Measurements from ENCODE around the gene RASIP1. TPM values are rescaled to one million over a fixed set of nuclear protein-coding genes. Genes with fewer than 3 reads are reported as not detected.
"Not testable (repeated sequence)": the region's sequence is repeated elsewhere in the genome, so short reads cannot be mapped to it uniquely, and the experiment has no call there.

Gene RASIP1
- total RNA-seq, 2 experiments from 2014 or later, result not detected

- ATAC-seq, result no peak
Observed at GRCh38 chr19:48768994-48769713, 28.7 kb upstream of the RASIP1 start.

GRCh38 chr19:48768171-48768753 lies 27.9 kb upstream of the RASIP1 start:
- DNase-seq; H3K9me3 Mint-ChIP-seq (ENCODE audit: low read depth); H3K4me3 Mint-ChIP-seq; ATAC-seq; H3K36me3 Mint-ChIP-seq; H3K27ac Mint-ChIP-seq; H3K4me1 Mint-ChIP-seq: not testable (repeated sequence)
- CTCF ChIA-PET, result interaction anchor here (1.2 to 1.5 kb wide), 2 partner anchors 19 to 21 kb away, joined by 3 to 4 read pairs; no protein-coding TSS in a partner anchor
- peaks cover 26% of the 10 kb centered on the region for H3K27me3 Mint-ChIP-seq

More at GRCh38 chr19:48768994-48769713, 28.7 kb upstream of the RASIP1 start:
- peaks cover 26% of the 10 kb centered on the region for H3K27me3 Mint-ChIP-seq
- no peaks in the 10 kb centered on the region for H3K36me3 Mint-ChIP-seq
- CTCF ChIA-PET, result interaction anchor here (1.5 kb wide), 1 partner anchor 18 kb away, joined by 3 read pairs; no protein-coding TSS in a partner anchor
- no peaks in the 10 kb centered on the region for H3K4me1 Mint-ChIP-seq
- no peaks in the 10 kb centered on the region for H3K9me3 Mint-ChIP-seq (ENCODE audit: low read depth)
- H3K4me3 Mint-ChIP-seq, result no peak overlapping the region
- DNase-seq, result no peak
- H3K27ac Mint-ChIP-seq, result no peak overlapping the region

- CTCF ChIA-PET, result interaction anchor here (1.5 kb wide), 1 partner anchor 9 kb away, joined by 3 read pairs; no protein-coding TSS in a partner anchor
- not testable (repeated sequence) for H3K27ac Mint-ChIP-seq; H3K36me3 Mint-ChIP-seq; H3K4me3 Mint-ChIP-seq; DNase-seq; H3K4me1 Mint-ChIP-seq; ATAC-seq; H3K9me3 Mint-ChIP-seq (ENCODE audit: low read depth)
- peaks cover 27% of the 10 kb centered on the region for H3K27me3 Mint-ChIP-seq
Observed at GRCh38 chr19:48765816-48766215, 25.4 kb upstream of the RASIP1 start.

- Mint-ChIP-seq H3K4me1 (peaks cover 7% of the 10 kb centered on the region), H3K9me3 (ENCODE audit: low read depth) (no peaks in the 10 kb centered on the region), H3K4me3 (no peak overlapping the region), H3K27ac (no peak overlapping the region), H3K36me3 (no peaks in the 10 kb centered on the region), H3K27me3 (peaks cover 15% of the 10 kb centered on the region)
- ATAC-seq, result peak; percentile 55
- no peak for DNase-seq
- CTCF ChIA-PET, result interaction anchor here (0.9 kb wide), 1 partner anchor 82 kb away, joined by 4 read pairs; no protein-coding TSS in a partner anchor
Observed at GRCh38 chr19:48760504-48761205, 20.2 kb upstream of the RASIP1 start.

GRCh38 chr19:48757741-48758144 lies 17.3 kb upstream of the RASIP1 start:
- H3K27me3 Mint-ChIP-seq, result peaks cover 32% of the 10 kb centered on the region
- DNase-seq, result no peak
- peaks cover 14% of the 10 kb centered on the region for H3K4me1 Mint-ChIP-seq
- no peaks in the 10 kb centered on the region for H3K9me3 Mint-ChIP-seq (ENCODE audit: low read depth)
- CTCF ChIA-PET, result no interaction called here
- H3K4me3 Mint-ChIP-seq, result no peak overlapping the region
- ATAC-seq, result no peak
- H3K27ac Mint-ChIP-seq, result no peak overlapping the region
- H3K36me3 Mint-ChIP-seq, result no peaks in the 10 kb centered on the region

- Mint-ChIP-seq H3K9me3 (ENCODE audit: low read depth) (no peaks in the 10 kb centered on the region), H3K4me3 (no peak overlapping the region), H3K36me3 (no peaks in the 10 kb centered on the region), H3K27me3 (peaks cover 29% of the 10 kb centered on the region), H3K27ac (no peak overlapping the region), H3K4me1 (peaks cover 15% of the 10 kb centered on the region)
- ATAC-seq (no peak), DNase-seq (no peak)
- CTCF ChIA-PET, result no interaction called here
Observed at GRCh38 chr19:48757089-48757675, 16.8 kb upstream of the RASIP1 start.

- Mint-ChIP-seq H3K27ac (no peak overlapping the region), H3K9me3 (ENCODE audit: low read depth) (no peaks in the 10 kb centered on the region), H3K36me3 (no peaks in the 10 kb centered on the region), H3K4me1 (peaks cover 17% of the 10 kb centered on the region), H3K27me3 (peaks cover 31% of the 10 kb centered on the region), H3K4me3 (no peak overlapping the region)
- DNase-seq, result no peak
- CTCF ChIA-PET, result no interaction called here
- ATAC-seq, result no peak
Observed at GRCh38 chr19:48756686-48757085, 16.3 kb upstream of the RASIP1 start.

GRCh38 chr19:48756212-48756611 lies 15.8 kb upstream of the RASIP1 start:
- H3K9me3 Mint-ChIP-seq (ENCODE audit: low read depth), result no peaks in the 10 kb centered on the region
- DNase-seq, result no peak
- H3K4me3 Mint-ChIP-seq, result no peak overlapping the region
- H3K27me3 Mint-ChIP-seq, result peaks cover 34% of the 10 kb centered on the region
- peaks cover 19% of the 10 kb centered on the region for H3K4me1 Mint-ChIP-seq
- no peaks in the 10 kb centered on the region for H3K36me3 Mint-ChIP-seq
- CTCF ChIA-PET, result interaction anchor here (0.9 kb wide), 1 partner anchor 17 kb away, joined by 4 read pairs; no protein-coding TSS in a partner anchor
- no peak overlapping the region for H3K27ac Mint-ChIP-seq
- no peak for ATAC-seq

GRCh38 chr19:48755787-48756186 lies 15.4 kb upstream of the RASIP1 start:
- H3K36me3 Mint-ChIP-seq, result no peaks in the 10 kb centered on the region
- H3K4me1 Mint-ChIP-seq, result peaks cover 20% of the 10 kb centered on the region
- no peak overlapping the region for H3K27ac Mint-ChIP-seq
- no peak for DNase-seq
- ATAC-seq, result no peak
- H3K27me3 Mint-ChIP-seq, result peaks cover 33% of the 10 kb centered on the region
- CTCF ChIA-PET, result interaction anchor here (0.9 kb wide), 1 partner anchor 17 kb away, joined by 4 read pairs; no protein-coding TSS in a partner anchor
- no peaks in the 10 kb centered on the region for H3K9me3 Mint-ChIP-seq (ENCODE audit: low read depth)
- no peak overlapping the region for H3K4me3 Mint-ChIP-seq

- Mint-ChIP-seq H3K27ac (no peak within 1 kb of the TSS), H3K36me3 (no peaks in the 10 kb centered on the region), H3K4me1 (peaks cover 14% of the 10 kb centered on the region), H3K9me3 (ENCODE audit: low read depth) (no peaks in the 10 kb centered on the region), H3K27me3 (peaks cover 32% of the 10 kb centered on the region), H3K4me3 (no peak within 1 kb of the TSS)
- ATAC-seq, result no peak
- DNase-seq, result no peak
- CTCF ChIA-PET, result interaction anchor here (0.9 kb wide), 1 partner anchor 16 kb away, joined by 4 read pairs; no protein-coding TSS in a partner anchor
Observed at GRCh38 chr19:48755084-48755641, 14.8 kb upstream of the RASIP1 start, which contains the start of gene FGF21. Gene FGF21 (plus strand): TSS chr19:48755524. CDS start chr19:48756237, 713 bp downstream.

- ATAC-seq (peak; percentile 82), DNase-seq (peak; percentile 52)
- CTCF ChIA-PET, result interaction anchor here (0.6 to 1.2 kb wide), 2 partner anchors 10 to 35 kb away, joined by 4 to 6 read pairs; no protein-coding TSS in a partner anchor
- no peaks in the 10 kb centered on the region for H3K36me3 Mint-ChIP-seq
- H3K4me3 Mint-ChIP-seq, result peak within 1 kb of the TSS; percentile 45
- no peaks in the 10 kb centered on the region for H3K9me3 Mint-ChIP-seq (ENCODE audit: low read depth)
- H3K4me1 Mint-ChIP-seq, result peaks cover 14% of the 10 kb centered on the region
- H3K27me3 Mint-ChIP-seq, result peaks cover 36% of the 10 kb centered on the region
- no peak within 1 kb of the TSS for H3K27ac Mint-ChIP-seq
Observed at GRCh38 chr19:48752496-48753365, 12.3 kb upstream of the RASIP1 start, which contains the start of gene FUT1. Gene FUT1 (minus strand): TSS chr19:48752641. CDS start chr19:48751281, 1,360 bp downstream.
